Cerebellar nuclear complex (tissue), 1 donor: ENCODE measurements around the gene MGMT.

Source experiments
- DNase-seq, 2 experiments: peaks; one replicate each; lab custom pipeline; 2025; lab: John Stamatoyannopoulos, UW

MGMT gene

GRCh38 chr10:129761981-129762956, 295.2 kb downstream of the MGMT start:
- DNase-seq = no peak

- no peak for DNase-seq
These were observed 297.2 kb downstream of the MGMT start for GRCh38 chr10:129764011-129764900.

GRCh38 chr10:129764901-129765663, 298.0 kb downstream of the MGMT start:
- DNase-seq = no peak

- DNase-seq = no peak
These were observed 298.9 kb downstream of the MGMT start for GRCh38 chr10:129765664-129766550.

GRCh38 chr10:129766611-129767550, 299.8 kb downstream of the MGMT start:
- no peak for DNase-seq

- DNase-seq = no peak
These were observed 300.7 kb downstream of the MGMT start for GRCh38 chr10:129767751-129768150.

- DNase-seq = no peak
These were observed 301.7 kb downstream of the MGMT start for GRCh38 chr10:129768437-129769355.

GRCh38 chr10:129769381-129770116, 302.5 kb downstream of the MGMT start:
- no peak for DNase-seq

GRCh38 chr10:129770286-129770685, 303.2 kb downstream of the MGMT start:
- no peak for DNase-seq

- DNase-seq = no peak
These were observed 304.0 kb downstream of the MGMT start for GRCh38 chr10:129771024-129771423.

- no peak for DNase-seq
These were observed 304.5 kb downstream of the MGMT start for GRCh38 chr10:129771576-129771975.

- DNase-seq = no peak
These were observed 305.0 kb downstream of the MGMT start for GRCh38 chr10:129771991-129772431.

GRCh38 chr10:129772468-129773358, 305.7 kb downstream of the MGMT start:
- DNase-seq = no peak

- DNase-seq = no peak
These were observed 306.4 kb downstream of the MGMT start for GRCh38 chr10:129773359-129773990.

- no peak for DNase-seq
These were observed 307.2 kb downstream of the MGMT start for GRCh38 chr10:129774082-129774735.
